HepG2 (cell line): ENCODE measurements around the gene STC2.

Source experiments
- EP300 ChIP-seq, 3 experiments: sonication (generic) in 1 of 3; formaldehyde crosslinking in 1 of 3; IDR thresholded peaks; 2 replicates each; pipeline versions ENCODE4 v1.5.1 to v1.6.1; 2011 to 2020; ENCODE audit warnings: low read depth in 2 of 3, low read length in 2 of 3, borderline replicate concordance in 1 of 3, improper control_type of control experiment in 1 of 3, mild to moderate bottlenecking in 1 of 3, missing genetic modification reagents in 1 of 3, moderate library complexity in 1 of 3
- JDP2 ChIP-seq: sonication (generic); formaldehyde crosslinking; IDR thresholded peaks from 2 replicates; pipeline ENCODE4 v1.8.1; 2022; ENCODE audit warnings: missing genetic modification reagents, borderline replicate concordance
- RAD21 ChIP-seq: fragments of 450-650 bp; formaldehyde crosslinking; IDR thresholded peaks from 2 replicates; pipeline ENCODE4 v1.5.0; 2020; ENCODE audit warnings: mild to moderate bottlenecking
- ZNF205 ChIP-seq: IDR thresholded peaks from 2 replicates; pipeline ENCODE4 v1.6.1; 2018; ENCODE audit warnings: missing biosample characterization, missing genetic modification reagents
- ZNF431 ChIP-seq: sonication (generic); formaldehyde crosslinking; IDR thresholded peaks from 2 replicates; pipeline ENCODE4 v1.9.0; 2022; ENCODE audit warnings: missing genetic modification reagents, low read depth, mild to moderate bottlenecking, borderline replicate concordance
- TF ChIP-seq, protein P1 (sequence below): sonication (generic); formaldehyde crosslinking; IDR thresholded peaks from 2 replicates; pipeline ENCODE4 v1.5.0; 2020; ENCODE audit warnings: mild to moderate bottlenecking, missing genetic modification reagents, moderate library complexity
- TF ChIP-seq, protein P2 (sequence below): IDR thresholded peaks from 2 replicates; pipeline ENCODE4 v1.6.1; 2016; ENCODE audit warnings: missing compliant biosample characterization, missing genetic modification reagents, borderline replicate concordance
- TF ChIP-seq, protein P3 (sequence below): sonication (generic); formaldehyde crosslinking; IDR thresholded peaks from 2 replicates; pipeline ENCODE4 v1.4.0; 2020; ENCODE audit warnings: low read depth, mild to moderate bottlenecking, missing genetic modification reagents

DNA sequence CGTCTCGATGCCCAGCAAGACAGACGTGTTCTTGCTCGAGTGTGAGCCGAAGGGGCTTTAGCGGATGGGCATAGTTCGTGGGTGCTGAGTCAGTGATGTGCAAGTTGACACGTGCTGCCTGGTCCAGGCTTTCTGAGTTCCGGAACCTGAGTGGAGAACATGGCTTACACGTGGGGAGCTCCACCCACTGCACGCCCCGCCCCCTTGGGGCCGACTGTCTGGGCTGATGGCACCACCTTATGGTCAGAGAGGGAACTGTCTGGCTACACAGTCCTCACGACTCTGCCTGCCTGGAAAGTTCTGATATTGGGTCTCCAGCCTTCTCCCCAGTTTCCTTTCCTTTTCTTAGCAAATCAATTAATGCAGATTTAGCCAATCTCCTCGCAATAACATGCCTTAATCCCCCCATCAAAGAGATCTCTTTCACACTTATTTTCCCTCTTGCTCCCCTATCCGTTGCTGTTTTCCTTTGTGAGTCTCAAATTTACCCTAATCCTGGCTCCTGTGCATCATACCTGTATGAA lies 3.8 kb upstream of the STC2 start:
- TF ChIP-seq ZNF205 (CRISPR knock-in tag) (0 out of 2 replicates have a peak, but pooled peaks have one; percentile 40), EP300 (IDR thresholded peaks at IDR 0.05; ENCODE audit: low read depth in 2 of 2, low read length in 2 of 2) (no peak), EP300 (CRISPR knock-in tag; IDR thresholded peaks at IDR 0.05; ENCODE audit: borderline replicate concordance) (no peak), RAD21 (CRISPR knock-in tag) (peak; percentile 98), JDP2 (CRISPR knock-in tag) (no peak), ZNF431 (CRISPR knock-in tag) (0 out of 2 replicates have a peak, but pooled peaks have one; percentile 57)
- TF ChIP-seq, protein P1, sequence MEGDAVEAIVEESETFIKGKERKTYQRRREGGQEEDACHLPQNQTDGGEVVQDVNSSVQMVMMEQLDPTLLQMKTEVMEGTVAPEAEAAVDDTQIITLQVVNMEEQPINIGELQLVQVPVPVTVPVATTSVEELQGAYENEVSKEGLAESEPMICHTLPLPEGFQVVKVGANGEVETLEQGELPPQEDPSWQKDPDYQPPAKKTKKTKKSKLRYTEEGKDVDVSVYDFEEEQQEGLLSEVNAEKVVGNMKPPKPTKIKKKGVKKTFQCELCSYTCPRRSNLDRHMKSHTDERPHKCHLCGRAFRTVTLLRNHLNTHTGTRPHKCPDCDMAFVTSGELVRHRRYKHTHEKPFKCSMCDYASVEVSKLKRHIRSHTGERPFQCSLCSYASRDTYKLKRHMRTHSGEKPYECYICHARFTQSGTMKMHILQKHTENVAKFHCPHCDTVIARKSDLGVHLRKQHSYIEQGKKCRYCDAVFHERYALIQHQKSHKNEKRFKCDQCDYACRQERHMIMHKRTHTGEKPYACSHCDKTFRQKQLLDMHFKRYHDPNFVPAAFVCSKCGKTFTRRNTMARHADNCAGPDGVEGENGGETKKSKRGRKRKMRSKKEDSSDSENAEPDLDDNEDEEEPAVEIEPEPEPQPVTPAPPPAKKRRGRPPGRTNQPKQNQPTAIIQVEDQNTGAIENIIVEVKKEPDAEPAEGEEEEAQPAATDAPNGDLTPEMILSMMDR, result peak; percentile 99
- TF ChIP-seq, protein P2, sequence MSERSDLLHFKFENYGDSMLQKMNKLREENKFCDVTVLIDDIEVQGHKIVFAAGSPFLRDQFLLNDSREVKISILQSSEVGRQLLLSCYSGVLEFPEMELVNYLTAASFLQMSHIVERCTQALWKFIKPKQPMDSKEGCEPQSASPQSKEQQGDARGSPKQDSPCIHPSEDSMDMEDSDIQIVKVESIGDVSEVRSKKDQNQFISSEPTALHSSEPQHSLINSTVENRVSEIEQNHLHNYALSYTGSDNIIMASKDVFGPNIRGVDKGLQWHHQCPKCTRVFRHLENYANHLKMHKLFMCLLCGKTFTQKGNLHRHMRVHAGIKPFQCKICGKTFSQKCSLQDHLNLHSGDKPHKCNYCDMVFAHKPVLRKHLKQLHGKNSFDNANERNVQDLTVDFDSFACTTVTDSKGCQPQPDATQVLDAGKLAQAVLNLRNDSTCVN (CRISPR knock-in tag), result peak; percentile 55; the same call in 1 of the 2 replicates
- TF ChIP-seq, protein P3, sequence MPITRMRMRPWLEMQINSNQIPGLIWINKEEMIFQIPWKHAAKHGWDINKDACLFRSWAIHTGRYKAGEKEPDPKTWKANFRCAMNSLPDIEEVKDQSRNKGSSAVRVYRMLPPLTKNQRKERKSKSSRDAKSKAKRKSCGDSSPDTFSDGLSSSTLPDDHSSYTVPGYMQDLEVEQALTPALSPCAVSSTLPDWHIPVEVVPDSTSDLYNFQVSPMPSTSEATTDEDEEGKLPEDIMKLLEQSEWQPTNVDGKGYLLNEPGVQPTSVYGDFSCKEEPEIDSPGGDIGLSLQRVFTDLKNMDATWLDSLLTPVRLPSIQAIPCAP (CRISPR knock-in tag), result no peak
